Heart left ventricle (tissue), 13 donors: Measurements from ENCODE around the gene ARHGEF3.

Experiments used
- POLR2A ChIP-seq, 2 donors: fragments of 450-650 bp; IDR thresholded peaks; one replicate each; pipeline ENCODE4 v1.6.1; 2017; ENCODE audit warnings: antibody characterized with exemption in 2 of 2, mild to moderate bottlenecking in 2 of 2, moderate library complexity in 2 of 2
- TF ChIP-seq, protein P1 (sequence below), 12 donors: fragments of 200-600 bp; sonication (generic) in 4 of 12; IDR thresholded peaks; one replicate each; pipeline versions ENCODE4 v1.5.0 to v1.8.0; 2018 to 2022; ENCODE audit warnings: antibody characterized with exemption in 12 of 12, mild to moderate bottlenecking in 5 of 12
- donor health status: ischemic (EF 13 %, LVEDD 7.1; RV severe dilation, severe dysfunction).
- donor health status: DM: no; HTN: yes; CAD: no.
- donor health status: DM: no; HTN: no; CAD: no.
- donor health status: ischemic (EF 25% LVEDD 6.9; RV normal size, moderate dysfunction).
- donor health status: ischemic (EF 25% LVEDD 5.7; RV mildly dilated, moderate dysfunction).
- donor health status: ischemic (EF 35%, LVEDD 5.7; RV mildly dilated, moderate dysfunction).
- donor health status: nonischemic (EF 11% LVEDD 7.7; RV severe dilation, severe dysfunction).
- donor health status: DM: yes; HTN: yes; CAD: no.
- donor health status: PGD.
- donor health status: ischemic (EF 29% LVEDD 5.4; RV normal size, mild dysfunction).
- donor health status: nonischemic (EF 23%, LVEDD 6.1; RV moderate dilation, normal function).

DNA sequence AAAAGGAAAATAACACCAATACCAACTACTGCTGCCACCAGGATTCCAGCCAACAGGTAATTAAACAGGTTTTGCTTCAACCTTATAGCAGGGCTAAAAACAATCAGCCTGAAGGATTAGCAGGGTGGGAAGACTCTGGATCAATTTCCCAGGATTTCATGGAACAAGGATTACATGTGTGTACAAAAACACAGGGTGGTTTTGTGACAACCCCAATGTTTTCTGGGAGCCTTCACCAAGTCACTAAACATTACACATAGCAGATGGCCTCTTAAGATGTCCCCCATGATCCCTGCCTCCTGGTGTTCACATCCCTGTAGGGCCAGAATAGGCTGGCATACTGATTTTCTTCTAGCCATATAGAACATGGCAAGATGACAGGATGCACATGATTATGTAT is 42.8 kb upstream of the ARHGEF3 start:
- TF ChIP-seq, protein P1, sequence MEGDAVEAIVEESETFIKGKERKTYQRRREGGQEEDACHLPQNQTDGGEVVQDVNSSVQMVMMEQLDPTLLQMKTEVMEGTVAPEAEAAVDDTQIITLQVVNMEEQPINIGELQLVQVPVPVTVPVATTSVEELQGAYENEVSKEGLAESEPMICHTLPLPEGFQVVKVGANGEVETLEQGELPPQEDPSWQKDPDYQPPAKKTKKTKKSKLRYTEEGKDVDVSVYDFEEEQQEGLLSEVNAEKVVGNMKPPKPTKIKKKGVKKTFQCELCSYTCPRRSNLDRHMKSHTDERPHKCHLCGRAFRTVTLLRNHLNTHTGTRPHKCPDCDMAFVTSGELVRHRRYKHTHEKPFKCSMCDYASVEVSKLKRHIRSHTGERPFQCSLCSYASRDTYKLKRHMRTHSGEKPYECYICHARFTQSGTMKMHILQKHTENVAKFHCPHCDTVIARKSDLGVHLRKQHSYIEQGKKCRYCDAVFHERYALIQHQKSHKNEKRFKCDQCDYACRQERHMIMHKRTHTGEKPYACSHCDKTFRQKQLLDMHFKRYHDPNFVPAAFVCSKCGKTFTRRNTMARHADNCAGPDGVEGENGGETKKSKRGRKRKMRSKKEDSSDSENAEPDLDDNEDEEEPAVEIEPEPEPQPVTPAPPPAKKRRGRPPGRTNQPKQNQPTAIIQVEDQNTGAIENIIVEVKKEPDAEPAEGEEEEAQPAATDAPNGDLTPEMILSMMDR (IDR thresholded peaks at IDR 0.05), result no peak
- TF ChIP-seq POLR2A (IDR thresholded peaks at IDR 0.05), result no peak
